HepG2 (cell line): Measurements from ENCODE around the gene RUSF1. TPM values are rescaled to one million over a fixed set of nuclear protein-coding genes. Genes with fewer than 3 reads are reported as not detected.

Source experiments
- AGO2 ChIP-seq: fragments of 200-400 bp; formaldehyde crosslinking; optimal IDR thresholded peaks from 2 replicates; pipeline ENCODE3; 2017; ENCODE audit warnings: mild to moderate bottlenecking, low read depth, low read length, moderate library complexity
- ARNT ChIP-seq: fragments of 450-650 bp; IDR thresholded peaks from 2 replicates; pipeline ENCODE4 v1.6.1; 2017
- ATF7-NPFF ChIP-seq: sonication (generic); formaldehyde crosslinking; IDR thresholded peaks from 2 replicates; pipeline ENCODE4 v1.8.1; 2023; ENCODE audit warnings: mild to moderate bottlenecking, low read depth, missing genetic modification reagents, moderate library complexity
- CEBPB ChIP-seq: IDR thresholded peaks from 2 replicates; pipeline ENCODE4 v1.6.1; 2011; ENCODE audit warnings: low read depth, low read length, improper control_type of control experiment, borderline replicate concordance
- ELF3 ChIP-seq: IDR thresholded peaks from 2 replicates; pipeline ENCODE4 v1.6.1; 2016; ENCODE audit warnings: missing genetic modification reagents, missing compliant biosample characterization
- FLYWCH1 ChIP-seq: sonication (generic); formaldehyde crosslinking; IDR thresholded peaks from 2 replicates; pipeline ENCODE4 v1.8.1; 2023; ENCODE audit warnings: mild to moderate bottlenecking, missing genetic modification reagents
- HBP1 ChIP-seq: IDR thresholded peaks from 2 replicates; pipeline ENCODE4 v1.6.1; 2016; ENCODE audit warnings: low read depth, control low read depth
- HNRNPH1 ChIP-seq: fragments of 200-400 bp; formaldehyde crosslinking; optimal IDR thresholded peaks from 2 replicates; pipeline ENCODE3; 2017; ENCODE audit warnings: mild to moderate bottlenecking, low read depth, low read length
- HOXA9 ChIP-seq: sonication (generic); formaldehyde crosslinking; IDR thresholded peaks from 2 replicates; pipeline ENCODE4 v1.8.1; 2022; ENCODE audit warnings: missing genetic modification reagents, mild to moderate bottlenecking, moderate library complexity, borderline replicate concordance
- KDM3A ChIP-seq: IDR thresholded peaks from 2 replicates; pipeline ENCODE4 v1.6.1; 2018; ENCODE audit warnings: low read depth, missing compliant biosample characterization
- KLF9 ChIP-seq: IDR thresholded peaks from 2 replicates; pipeline ENCODE4 v1.6.1; 2016; ENCODE audit warnings: low read depth
- MXI1 ChIP-seq: IDR thresholded peaks from 3 replicates; pipeline ENCODE4 v1.6.1; 2012; ENCODE audit warnings: low read depth, low read length, inconsistent platforms, borderline replicate concordance
- NFATC3 ChIP-seq: sonication (generic); formaldehyde crosslinking; IDR thresholded peaks from 2 replicates; pipeline ENCODE4 v1.5.1; 2020; ENCODE audit warnings: mild to moderate bottlenecking, missing genetic modification reagents
- NR2C2 ChIP-seq: sonication (generic); formaldehyde crosslinking; IDR thresholded peaks from 2 replicates; pipeline ENCODE4 v1.4.0; 2020; ENCODE audit warnings: missing genetic modification reagents, mild to moderate bottlenecking, moderate library complexity, borderline replicate concordance
- PREB ChIP-seq: sonication (generic); formaldehyde crosslinking; IDR thresholded peaks from 2 replicates; pipeline ENCODE4 v1.4.0; 2020; ENCODE audit warnings: missing genetic modification reagents
- RAD21 ChIP-seq: fragments of 450-650 bp; formaldehyde crosslinking; IDR thresholded peaks from 2 replicates; pipeline ENCODE4 v1.5.0; 2020; ENCODE audit warnings: mild to moderate bottlenecking
- TOE1 ChIP-seq: sonication (generic); formaldehyde crosslinking; IDR thresholded peaks from 2 replicates; pipeline ENCODE4 v1.4.0; 2020; ENCODE audit warnings: mild to moderate bottlenecking, missing genetic modification reagents
- ZFX ChIP-seq: sonication (generic); formaldehyde crosslinking; IDR thresholded peaks from 2 replicates; pipeline ENCODE4 v1.4.0; 2020; ENCODE audit warnings: mild to moderate bottlenecking, low read depth, missing genetic modification reagents, moderate library complexity
- ZNF205 ChIP-seq: IDR thresholded peaks from 2 replicates; pipeline ENCODE4 v1.6.1; 2018; ENCODE audit warnings: missing biosample characterization, missing genetic modification reagents
- ZNF556 ChIP-seq: sonication (generic); formaldehyde crosslinking; IDR thresholded peaks from 2 replicates; pipeline ENCODE4 v1.4.0; 2020; ENCODE audit warnings: mild to moderate bottlenecking, missing genetic modification reagents, borderline replicate concordance
- ZNF652 ChIP-seq: IDR thresholded peaks from 2 replicates; pipeline ENCODE4 v1.6.1; 2016; ENCODE audit warnings: low read depth, borderline replicate concordance
- ZNF670 ChIP-seq: sonication (generic); formaldehyde crosslinking; IDR thresholded peaks from 2 replicates; pipeline ENCODE4 v1.8.0; 2022; ENCODE audit warnings: mild to moderate bottlenecking, missing genetic modification reagents, borderline replicate concordance
- ZNF790 ChIP-seq: sonication (generic); formaldehyde crosslinking; IDR thresholded peaks from 2 replicates; pipeline ENCODE4 v1.8.0; 2022; ENCODE audit warnings: missing genetic modification reagents, mild to moderate bottlenecking, borderline replicate concordance
- ZNF792 ChIP-seq: IDR thresholded peaks from 2 replicates; pipeline ENCODE4 v1.6.1; 2016
- polyA plus RNA-seq, 8 experiments: library from polyadenylated mRNA; depleted of rRNA in 3 of 8; stranded (reverse) in 7 of 8; unstranded in 1 of 8; fragments of >200 nt; fragmentation: Illumina TruSeq in 4 of 8; extraction: Trizol in 4 of 8; gene quantifications; 2 replicates each; pipeline versions ENCODE4 v1.2.1 to v1.2.3, GENCODE V29; 2011 to 2016; ENCODE audit warnings: low read depth in 4 of 8, missing spikeins in 1 of 8, mixed read lengths in 1 of 8; ENCODE audit not compliant: insufficient read depth in 1 of 8
- total RNA-seq, 5 experiments: library from RNA; depleted of rRNA; stranded (reverse); fragments of >200 nt; fragmentation: Illumina TruSeq; extraction: Trizol; gene quantifications; 2 replicates each; pipeline ENCODE4 v1.2.3, GENCODE V29; 2016; ENCODE audit warnings: low read depth in 1 of 5

Gene RUSF1
- total and polyA plus RNA-seq, 2 of the 13 experiments (the other 11 are each of a cell fraction or from before 2014, with no cell fraction given): 40.8 to 50.2 TPM

- TF ChIP-seq NR2C2 (CRISPR knock-in tag): peak; percentile 95
- TF ChIP-seq KLF9 (CRISPR knock-in tag): peak; percentile 59; the same call in 1 of the 2 replicates
- peak; percentile 89 for TF ChIP-seq AGO2
- peak; percentile 93; the same call in 2 of the 3 replicates for TF ChIP-seq MXI1
- TF ChIP-seq ATF7-NPFF (CRISPR knock-in tag): peak; percentile 9
- no peak for TF ChIP-seq ARNT
- TF ChIP-seq PREB (CRISPR knock-in tag): no peak; the same call in none of the 2 replicates
- TF ChIP-seq ZFX: peak; percentile 94
- TF ChIP-seq ZNF790 (CRISPR knock-in tag): peak; percentile 55
- TF ChIP-seq ELF3 (CRISPR knock-in tag): peak; percentile 94
- peak; percentile 18 for TF ChIP-seq ZNF670
- no peak for TF ChIP-seq HOXA9 (CRISPR knock-in tag)
- TF ChIP-seq KDM3A (CRISPR knock-in tag): peak; percentile 88
- TF ChIP-seq TOE1 (CRISPR knock-in tag): peak; percentile 88; the same call in 1 of the 2 replicates
- TF ChIP-seq ZNF792 (CRISPR knock-in tag): peak; percentile 96
- no peak for TF ChIP-seq FLYWCH1 (CRISPR knock-in tag)
- TF ChIP-seq CEBPB: peak; percentile 93
- peak; percentile 42; the same call in 1 of the 2 replicates for TF ChIP-seq ZNF652
- peak; percentile 89; the same call in 1 of the 2 replicates for TF ChIP-seq ZNF556 (CRISPR knock-in tag)
- TF ChIP-seq HBP1 (CRISPR knock-in tag): 0 out of 2 replicates have a peak, but pooled peaks have one; percentile 76
- TF ChIP-seq NFATC3 (CRISPR knock-in tag): peak; percentile 69; the same call in 1 of the 2 replicates
- no peak for TF ChIP-seq HNRNPH1
- peak; percentile 82 for TF ChIP-seq ZNF205 (CRISPR knock-in tag)
- TF ChIP-seq RAD21 (CRISPR knock-in tag): peak; percentile 63
These were observed 49.1 kb downstream of the RUSF1 start, which contains the start of gene ARMC5 (continued) for GRCh38 chr16:31458844-31459686.
